Cortex of kidney (tissue), 1 donor: ENCODE measurements around the gene TP53AIP1.

Experiments
- DNase-seq: peaks from one replicate; lab custom pipeline; 2025; lab: John Stamatoyannopoulos, UW

The TP53AIP1 gene

GRCh38 chr11:128942817-128943427 is at the start of gene TP53AIP1:
Gene TP53AIP1 (minus strand): TSS chr11:128942871. CDS start chr11:128937818, 5,053 bp downstream.
- no peak for DNase-seq

GRCh38 chr11:128988242-128988970 is 45.7 kb upstream of the TP53AIP1 start:
- no peak for DNase-seq

- DNase-seq = no peak
Measured at GRCh38 chr11:128985880-128986279, 43.2 kb upstream of the TP53AIP1 start.

GRCh38 chr11:128983023-128983422 is 40.4 kb upstream of the TP53AIP1 start:
- DNase-seq = no peak

- DNase-seq = no peak
Measured at GRCh38 chr11:128981254-128981653, 38.6 kb upstream of the TP53AIP1 start.

- DNase-seq = no peak
Measured at GRCh38 chr11:128970598-128971190, 28.0 kb upstream of the TP53AIP1 start.

GRCh38 chr11:128968916-128969315 is 26.2 kb upstream of the TP53AIP1 start:
- no peak for DNase-seq

GRCh38 chr11:128967578-128967977 is 24.9 kb upstream of the TP53AIP1 start:
- DNase-seq = no peak

- no peak for DNase-seq
Measured at GRCh38 chr11:128965485-128965884, 22.8 kb upstream of the TP53AIP1 start.

- DNase-seq = no peak
Measured at GRCh38 chr11:128964463-128964930, 21.8 kb upstream of the TP53AIP1 start.

- no peak for DNase-seq
Measured at GRCh38 chr11:128963744-128964325, 21.2 kb upstream of the TP53AIP1 start.

GRCh38 chr11:128962896-128963295 is 20.2 kb upstream of the TP53AIP1 start:
- no peak for DNase-seq

- no peak for DNase-seq
Measured at GRCh38 chr11:128961645-128962044, 19.0 kb upstream of the TP53AIP1 start.

GRCh38 chr11:128957202-128957482 is 14.5 kb upstream of the TP53AIP1 start:
- DNase-seq = no peak

GRCh38 chr11:128956401-128957201 is 13.9 kb upstream of the TP53AIP1 start:
- DNase-seq = no peak

GRCh38 chr11:128955636-128956035 is 13.0 kb upstream of the TP53AIP1 start:
- no peak for DNase-seq

GRCh38 chr11:128953151-128953550 is 10.5 kb upstream of the TP53AIP1 start:
- DNase-seq = no peak

GRCh38 chr11:128949791-128950454 is 7.3 kb upstream of the TP53AIP1 start:
- DNase-seq = no peak

GRCh38 chr11:128948583-128948982 is 5.9 kb upstream of the TP53AIP1 start:
- no peak for DNase-seq

- no peak for DNase-seq
Measured at GRCh38 chr11:128947773-128948172, 5.1 kb upstream of the TP53AIP1 start.

- no peak for DNase-seq
Measured at GRCh38 chr11:128946648-128947047, 4.0 kb upstream of the TP53AIP1 start.
